GM12873 (cell line): ENCODE results near the gene GEMIN7.

Source experiments
- TF ChIP-seq, protein P1 (sequence below): IDR thresholded peaks from 2 replicates; pipeline ENCODE4 v1.5.1; 2012; ENCODE audit warnings: low read depth, mild to moderate bottlenecking, moderate library complexity, low read length, control low read depth; ENCODE audit not compliant: insufficient read depth; ENCODE audit errors: missing control alignments

GEMIN7 gene

DNA sequence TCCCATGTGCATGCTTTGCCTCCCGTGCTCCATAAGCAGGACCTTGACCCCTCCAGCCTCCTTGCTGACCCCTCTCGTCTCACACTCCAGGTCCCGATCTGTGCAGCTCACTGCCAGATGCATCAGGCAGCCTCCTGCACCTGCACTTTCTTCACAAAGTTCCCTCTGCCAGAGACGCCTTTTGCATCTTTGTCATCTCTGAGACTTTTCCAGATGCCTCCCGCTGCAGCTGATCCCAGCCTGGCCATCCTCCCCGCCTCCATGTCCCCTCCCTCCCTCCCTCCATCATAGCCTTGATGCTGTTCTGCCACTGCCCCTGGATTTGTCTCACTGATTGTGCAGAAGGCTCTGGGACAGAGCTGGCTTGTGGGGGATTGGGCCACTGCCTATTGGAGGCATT lies 43.8 kb downstream of the GEMIN7 start:
- TF ChIP-seq, protein P1, sequence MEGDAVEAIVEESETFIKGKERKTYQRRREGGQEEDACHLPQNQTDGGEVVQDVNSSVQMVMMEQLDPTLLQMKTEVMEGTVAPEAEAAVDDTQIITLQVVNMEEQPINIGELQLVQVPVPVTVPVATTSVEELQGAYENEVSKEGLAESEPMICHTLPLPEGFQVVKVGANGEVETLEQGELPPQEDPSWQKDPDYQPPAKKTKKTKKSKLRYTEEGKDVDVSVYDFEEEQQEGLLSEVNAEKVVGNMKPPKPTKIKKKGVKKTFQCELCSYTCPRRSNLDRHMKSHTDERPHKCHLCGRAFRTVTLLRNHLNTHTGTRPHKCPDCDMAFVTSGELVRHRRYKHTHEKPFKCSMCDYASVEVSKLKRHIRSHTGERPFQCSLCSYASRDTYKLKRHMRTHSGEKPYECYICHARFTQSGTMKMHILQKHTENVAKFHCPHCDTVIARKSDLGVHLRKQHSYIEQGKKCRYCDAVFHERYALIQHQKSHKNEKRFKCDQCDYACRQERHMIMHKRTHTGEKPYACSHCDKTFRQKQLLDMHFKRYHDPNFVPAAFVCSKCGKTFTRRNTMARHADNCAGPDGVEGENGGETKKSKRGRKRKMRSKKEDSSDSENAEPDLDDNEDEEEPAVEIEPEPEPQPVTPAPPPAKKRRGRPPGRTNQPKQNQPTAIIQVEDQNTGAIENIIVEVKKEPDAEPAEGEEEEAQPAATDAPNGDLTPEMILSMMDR: no peak

DNA sequence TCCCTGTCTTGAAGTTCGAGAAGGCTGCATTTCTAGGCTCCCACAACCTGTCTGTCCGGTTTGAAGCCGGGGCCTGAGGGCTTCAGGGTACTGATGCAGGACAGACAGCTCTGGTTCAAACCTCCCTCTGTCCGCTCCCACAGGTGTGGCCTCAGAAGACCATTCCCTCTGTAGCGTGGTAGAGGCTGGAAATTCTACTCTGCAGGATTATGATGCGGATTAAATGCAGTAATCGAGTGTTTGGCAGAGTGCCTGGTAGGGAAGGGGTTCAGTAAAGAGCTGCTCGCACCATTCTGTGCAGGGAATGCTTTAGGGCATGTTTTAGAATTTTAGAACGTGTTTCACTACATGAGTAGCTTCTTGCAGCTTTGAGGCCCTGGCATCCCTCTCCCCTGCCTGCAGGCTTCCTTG lies 44.4 kb downstream of the GEMIN7 start:
- TF ChIP-seq, protein P1: no peak

- TF ChIP-seq, protein P1: no peak
Observed at GRCh38 chr19:45124021-45124420, 45.0 kb downstream of the GEMIN7 start.

- TF ChIP-seq, protein P1: no peak
Observed at GRCh38 chr19:45125360-45125759, 46.3 kb downstream of the GEMIN7 start.

- TF ChIP-seq, protein P1: peak; percentile 94
Observed at GRCh38 chr19:45125975-45126493, 47.0 kb downstream of the GEMIN7 start.

DNA sequence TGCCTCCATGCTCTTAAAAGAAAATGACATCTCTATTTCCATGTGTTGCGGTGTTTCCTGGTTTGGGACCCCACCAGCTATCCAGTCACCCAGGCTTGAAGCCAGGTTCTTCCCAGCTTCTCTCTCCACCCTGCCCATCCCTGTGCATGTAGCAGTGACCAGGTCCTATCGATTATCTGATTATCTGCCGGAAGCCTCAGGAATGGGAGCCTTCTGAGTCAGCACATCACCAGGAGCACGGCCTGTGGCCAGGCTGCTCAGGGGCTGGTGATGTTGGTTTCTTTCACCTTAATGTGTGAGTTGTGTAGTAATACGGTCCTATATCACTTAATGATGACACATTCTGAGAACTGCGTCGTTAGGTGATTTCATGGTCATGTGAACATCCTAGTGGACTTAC lies 47.6 kb downstream of the GEMIN7 start:
- TF ChIP-seq, protein P1: no peak

- TF ChIP-seq, protein P1: no peak
Observed at GRCh38 chr19:45128146-45128545, 49.1 kb downstream of the GEMIN7 start.

DNA sequence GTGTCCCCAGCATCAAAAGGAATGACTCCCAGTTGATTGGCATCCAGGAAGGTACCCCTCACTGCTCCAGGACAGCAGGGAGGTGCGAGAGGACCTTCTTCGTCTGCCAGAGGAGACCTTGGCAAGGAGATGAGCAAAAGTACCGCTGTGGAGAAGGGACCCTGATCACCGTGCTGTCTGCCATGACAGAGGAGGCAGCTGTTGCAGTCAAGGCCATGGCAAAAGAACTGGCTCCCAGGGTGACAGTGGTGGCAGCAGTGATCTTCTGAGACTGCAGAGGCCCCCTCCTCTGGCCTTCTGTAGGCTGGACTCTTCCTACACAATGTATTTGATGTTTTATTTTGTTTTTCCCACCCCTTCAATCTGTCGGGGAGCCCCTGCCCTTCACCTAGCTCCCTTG lies 49.7 kb downstream of the GEMIN7 start:
- TF ChIP-seq, protein P1: no peak
